Kasumi-1 (cell line): Measurements from ENCODE around the gene CASP8.
"Not testable (repeated sequence)": the region's sequence is repeated elsewhere in the genome, so short reads cannot be mapped to it uniquely, and the experiment has no call there.

Source experiments
- DNase-seq, 2 experiments: peaks; one replicate each; lab custom pipeline; 2025; lab: John Stamatoyannopoulos, UW

The CASP8 gene

DNA sequence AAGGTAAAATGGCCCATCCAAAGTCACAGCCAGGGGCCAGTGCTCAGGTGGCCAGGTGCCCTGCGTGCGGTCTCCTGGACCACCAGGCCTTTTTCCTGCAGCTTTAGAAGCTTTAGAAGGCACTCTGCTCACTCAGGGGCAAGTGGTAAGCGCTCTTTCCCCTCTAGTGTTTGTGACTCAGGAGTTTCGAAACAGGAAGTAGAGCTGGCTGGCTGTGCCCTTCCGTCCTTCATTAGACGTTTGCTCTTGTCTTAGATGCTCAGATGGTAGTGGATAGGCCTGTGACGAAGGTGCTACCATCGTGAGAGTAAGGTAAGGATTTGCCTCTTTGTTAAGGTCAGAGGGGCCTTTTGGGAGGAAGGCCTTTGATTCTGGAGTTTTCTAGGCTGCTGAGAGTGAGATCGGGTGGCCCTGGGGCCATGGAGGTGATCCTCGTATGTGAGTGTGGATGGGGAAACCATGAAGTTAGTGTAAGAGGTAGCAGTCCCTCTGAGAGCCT is at the start of gene CASP8:
Gene CASP8, plus strand, starts transcription at position 235 of the 499 bp plus-strand sequence. CDS start 5,951 bp downstream, outside the sequence.
- DNase-seq = peak; percentile 99

- no peak for DNase-seq
These were observed 44.4 kb upstream of the CASP8 start for GRCh38 chr2:201215963-201216362.

DNA sequence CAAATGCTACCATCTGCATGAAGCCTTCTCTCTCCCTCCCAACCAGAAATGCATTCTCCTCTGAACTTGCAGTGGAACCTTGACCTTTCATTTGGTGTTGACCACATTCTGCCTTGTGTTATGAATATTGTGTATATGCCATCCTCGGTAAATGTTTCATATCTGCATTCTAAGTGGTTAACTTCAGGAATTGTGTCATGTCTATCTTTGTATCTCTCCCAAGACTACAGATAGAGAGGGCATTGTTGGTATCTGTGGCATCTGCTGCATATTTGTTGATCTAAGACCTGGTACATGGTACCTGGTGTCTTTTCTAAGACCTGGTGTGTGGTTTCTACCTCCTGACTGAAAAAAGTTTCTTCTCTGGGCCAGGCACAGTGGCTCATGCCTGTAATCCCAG is 43.4 kb upstream of the CASP8 start:
- no peak for DNase-seq

GRCh38 chr2:201218780-201219179 is 41.6 kb upstream of the CASP8 start:
- no peak for DNase-seq

- DNase-seq = no peak
These were observed 40.8 kb upstream of the CASP8 start for GRCh38 chr2:201219328-201220096.

DNA sequence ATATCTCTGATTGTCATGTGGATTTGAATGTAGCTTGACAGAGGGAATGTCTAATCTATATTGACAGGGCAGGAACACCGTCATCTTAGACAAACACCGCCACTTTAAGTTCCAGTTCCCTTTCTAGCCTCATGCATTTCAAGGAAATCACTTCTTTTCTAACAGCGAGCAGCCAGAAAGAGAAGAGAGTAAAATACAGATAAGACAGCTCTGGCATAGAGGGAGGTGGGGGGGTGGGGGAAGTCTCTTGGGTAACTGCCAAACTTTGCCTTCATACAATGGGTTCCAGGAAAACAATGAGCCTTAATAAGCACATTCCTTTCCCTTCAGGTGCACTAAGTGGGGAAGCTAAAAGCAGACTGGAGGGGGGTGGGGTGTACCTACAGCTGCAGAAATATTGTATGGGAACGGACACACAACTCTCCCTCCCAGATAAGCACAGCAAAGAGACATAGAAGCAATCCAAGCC is 40.2 kb upstream of the CASP8 start:
- peak; percentile 18 to 20 for DNase-seq

DNA sequence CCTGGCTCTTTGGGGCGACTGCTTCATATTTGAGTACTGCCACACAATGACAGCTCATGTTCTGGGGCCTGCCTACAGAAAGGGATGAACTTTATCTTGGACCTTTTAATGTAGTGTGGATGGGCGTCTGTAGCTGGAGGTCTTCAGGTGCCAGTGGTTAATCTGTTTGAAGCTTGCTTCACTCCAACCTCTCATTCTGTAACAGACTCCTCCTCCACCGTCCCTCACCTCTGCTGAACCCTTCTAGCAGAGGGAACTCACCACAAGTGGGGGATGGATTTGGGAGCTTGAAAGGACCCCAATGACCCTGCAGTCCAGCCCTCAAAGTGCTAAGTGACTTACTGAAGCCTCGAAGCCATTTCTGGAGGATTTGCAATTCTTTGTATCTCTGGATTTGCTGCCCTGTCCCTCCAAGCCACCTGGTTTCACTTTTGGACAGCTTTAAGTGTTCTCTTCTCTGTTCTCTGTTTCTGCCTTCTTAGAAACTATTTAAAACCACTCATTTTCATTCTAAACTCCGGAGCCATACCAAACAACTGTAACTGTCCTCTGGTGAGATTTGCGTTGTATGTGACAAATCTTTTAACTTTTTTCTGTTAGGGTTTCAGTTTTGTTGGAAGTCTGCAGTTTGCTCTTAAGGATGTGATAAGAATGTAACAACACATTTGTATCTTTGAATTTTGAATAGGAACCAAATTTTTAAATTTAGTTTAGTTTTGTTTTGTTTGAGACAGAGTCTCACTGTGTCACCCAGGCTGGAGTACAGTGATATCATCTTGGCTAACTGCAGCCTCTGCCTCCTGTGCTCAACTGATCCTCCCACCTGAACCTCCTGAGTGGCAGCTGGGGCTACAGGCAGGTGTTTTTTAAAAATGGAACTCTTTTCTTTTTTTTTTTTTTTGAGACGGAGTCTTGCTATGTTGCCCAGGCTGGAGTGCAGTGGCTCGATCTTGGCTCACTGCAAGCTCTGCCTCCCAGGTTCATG is 37.0 kb upstream of the CASP8 start:
- DNase-seq = no peak

- DNase-seq = no peak
These were observed 31.9 kb upstream of the CASP8 start for GRCh38 chr2:201228271-201228911.

DNA sequence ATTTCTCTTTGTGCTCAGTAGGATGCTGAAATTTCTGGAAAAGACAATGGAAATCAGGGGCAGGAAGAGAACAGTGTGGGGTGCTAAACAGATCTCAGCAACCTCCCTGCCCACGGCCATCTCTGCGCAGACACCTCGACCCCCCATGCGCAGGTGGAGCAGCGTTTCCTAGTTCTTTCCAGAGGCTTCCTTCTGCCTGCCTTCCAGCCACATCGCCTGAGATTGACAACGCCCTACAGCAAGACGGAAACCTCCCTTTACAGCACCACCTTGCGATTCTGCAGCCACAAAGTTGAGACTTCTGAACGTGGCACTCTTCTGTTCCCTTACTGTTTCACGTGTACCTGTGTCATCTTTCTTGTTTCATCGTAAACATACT is 31.4 kb upstream of the CASP8 start:
- no peak for DNase-seq

- DNase-seq = peak; percentile 100
These were observed 28.4 kb upstream of the CASP8 start for GRCh38 chr2:201231781-201232466.

- no peak for DNase-seq
These were observed 27.9 kb upstream of the CASP8 start for GRCh38 chr2:201232467-201232815.

DNA sequence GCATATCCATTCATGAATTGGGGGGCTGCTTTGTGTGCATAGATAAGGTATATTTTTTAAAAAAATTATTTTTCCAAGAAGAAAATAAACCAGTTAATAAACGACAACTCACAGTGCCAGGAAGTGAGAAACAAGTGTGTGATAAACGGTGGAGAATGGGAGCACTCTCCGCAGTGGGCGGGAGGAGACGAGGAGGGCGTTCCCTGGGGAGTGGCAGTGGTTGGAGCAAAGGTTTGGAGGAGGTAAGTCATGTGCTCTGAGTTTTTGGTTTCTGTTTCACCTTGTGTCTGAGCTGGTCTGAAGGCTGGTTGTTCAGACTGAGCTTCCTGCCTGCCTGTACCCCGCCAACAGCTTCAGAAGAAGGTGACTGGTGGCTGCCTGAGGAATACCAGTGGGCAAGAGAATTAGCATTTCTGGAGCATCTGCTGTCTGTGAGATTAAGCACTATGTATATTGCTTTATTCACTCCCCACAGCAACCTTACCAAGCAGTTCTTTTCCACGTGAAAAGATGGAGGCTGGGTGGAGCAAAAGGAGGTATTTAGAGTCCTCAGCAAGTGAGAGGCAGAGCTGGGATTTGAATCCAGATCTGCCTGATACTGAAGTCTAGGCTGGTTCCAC is 27.0 kb upstream of the CASP8 start:
- peak; percentile 99 for DNase-seq

DNA sequence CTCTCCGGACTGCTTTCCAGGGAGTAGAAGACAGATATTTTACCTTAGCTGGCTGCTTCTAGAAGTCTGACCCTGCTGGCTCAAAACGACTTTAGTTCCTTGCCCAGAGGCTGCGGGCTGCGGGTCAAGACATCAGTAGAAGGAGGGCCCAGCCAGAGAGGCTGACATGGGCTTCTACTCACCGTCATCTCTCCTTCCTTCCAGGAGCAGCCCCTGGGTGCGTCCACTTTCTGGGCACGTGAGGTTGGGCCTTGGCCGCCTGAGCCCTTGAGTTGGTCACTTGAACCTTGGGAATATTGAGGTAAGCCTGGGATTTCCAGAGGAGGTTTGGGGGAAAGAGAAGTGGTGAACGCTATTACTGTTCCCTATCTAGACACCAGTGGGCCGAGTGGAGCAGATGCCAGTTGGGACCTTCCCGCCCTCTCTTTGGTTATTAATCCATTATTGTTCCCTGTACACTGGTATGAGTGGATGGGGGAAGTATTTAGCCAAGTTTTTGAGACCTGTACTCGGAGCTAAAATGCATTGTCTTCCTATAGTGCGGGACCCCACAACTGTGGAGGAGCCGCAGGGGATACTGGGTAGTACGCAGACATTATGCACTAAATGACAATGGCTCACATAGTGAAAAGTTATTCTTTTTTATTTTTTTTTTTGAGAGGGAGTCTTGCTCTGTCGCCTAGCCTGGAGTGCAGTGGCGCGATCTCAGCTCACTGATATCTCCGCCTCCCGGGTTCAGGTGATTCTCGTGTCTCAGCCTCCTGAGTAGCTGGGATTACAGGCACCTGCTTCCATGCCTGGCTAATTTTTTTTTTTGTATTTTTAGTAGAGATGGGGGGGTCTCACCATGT is 26.3 kb upstream of the CASP8 start:
- peak in 1 of 2 experiments; percentile 70 for DNase-seq

DNA sequence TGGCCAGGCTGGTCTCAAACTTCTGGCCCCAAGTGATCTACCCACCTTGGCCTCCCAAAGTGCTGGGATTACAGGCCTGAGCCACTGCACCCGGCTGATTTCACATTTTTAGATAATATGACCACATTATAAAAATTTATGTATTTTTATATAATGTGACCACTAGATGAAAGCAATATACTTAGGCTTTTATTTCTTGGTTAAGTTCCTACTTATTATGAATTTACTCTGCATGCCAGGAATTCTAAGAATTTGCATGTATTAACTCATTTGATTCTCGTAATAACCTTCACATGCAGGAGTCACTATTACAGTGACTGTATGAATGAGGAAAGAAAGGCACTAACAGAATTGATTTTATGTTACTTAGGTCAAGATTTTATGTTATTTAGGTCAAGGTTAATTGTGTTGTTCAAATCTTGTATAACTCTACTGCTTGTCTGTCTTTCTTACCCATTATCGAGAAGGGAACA is 25.6 kb upstream of the CASP8 start:
- no peak for DNase-seq

DNA sequence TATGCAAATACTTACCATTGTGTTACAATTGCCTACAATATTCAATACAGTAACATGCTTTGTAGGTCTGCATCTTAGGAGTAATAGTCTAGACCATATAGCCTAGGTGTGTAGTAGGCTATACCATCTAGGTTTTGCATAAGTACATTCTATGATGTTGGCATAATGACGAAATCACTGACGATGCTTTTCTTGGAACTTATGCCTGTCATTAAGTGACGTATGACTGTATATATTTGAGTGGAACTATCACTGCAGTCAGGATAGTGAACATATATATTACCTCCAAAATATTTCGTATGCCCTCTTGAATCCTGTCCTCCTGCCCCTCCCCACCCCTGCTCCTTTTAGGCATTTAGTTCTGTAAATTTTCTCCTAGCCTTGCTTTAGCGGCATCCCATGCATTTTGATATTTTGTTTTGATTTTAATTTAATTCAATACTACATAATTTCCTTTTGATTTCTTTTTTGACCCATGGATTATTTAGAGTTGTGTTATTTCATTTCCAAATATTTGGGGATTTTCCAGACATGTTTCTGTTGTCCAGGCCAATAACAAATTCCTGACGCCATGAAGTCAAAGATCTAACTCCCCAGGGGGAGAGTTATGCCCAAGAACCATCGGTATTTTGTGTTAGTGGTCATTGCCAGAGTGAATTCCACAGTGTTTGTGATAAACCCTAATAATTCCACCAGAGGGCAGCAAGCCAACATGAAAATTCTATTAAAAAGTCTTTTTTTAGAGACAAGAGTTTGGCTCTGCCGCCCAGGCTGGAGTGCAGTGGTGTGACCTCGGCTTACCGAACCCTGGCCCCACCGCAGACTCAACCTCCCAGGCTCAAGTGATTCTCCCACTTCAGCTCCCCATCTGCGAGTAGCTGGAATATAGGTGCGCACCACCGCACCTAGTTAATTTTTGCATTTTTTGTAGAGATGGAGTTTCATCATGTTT is 24.2 kb upstream of the CASP8 start:
- peak; percentile 87 to 93 for DNase-seq

DNA sequence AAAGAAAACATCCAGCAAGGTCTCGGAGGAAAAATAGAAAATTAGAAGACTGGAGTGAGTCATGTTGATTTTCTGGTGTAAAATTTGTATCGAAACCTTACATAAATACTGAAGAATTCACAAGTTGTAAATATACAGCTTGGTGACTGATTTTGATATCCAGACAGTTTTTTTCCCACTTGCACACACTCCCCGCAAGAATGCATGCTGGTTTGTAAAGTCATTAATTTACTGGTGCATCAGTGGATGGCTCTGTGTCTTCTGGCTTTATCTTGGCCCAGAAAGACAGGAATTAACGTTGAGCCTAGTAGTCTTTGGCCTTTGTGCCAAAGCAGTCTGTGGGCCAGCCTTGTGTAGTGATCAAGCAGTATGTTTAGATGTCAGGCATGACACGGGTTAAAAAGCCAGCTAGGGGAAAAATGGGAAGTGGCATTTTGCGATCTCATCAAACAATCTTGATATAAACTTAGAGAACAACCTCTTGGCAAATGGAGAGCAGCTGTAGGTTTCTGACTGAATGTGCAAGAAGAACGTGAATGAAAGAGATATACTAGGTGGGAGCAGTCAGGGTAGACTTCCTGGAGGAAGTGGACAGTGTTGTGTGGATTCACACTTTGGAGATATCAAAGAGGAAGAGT is 22.7 kb upstream of the CASP8 start:
- DNase-seq = peak; percentile 31 to 51

DNA sequence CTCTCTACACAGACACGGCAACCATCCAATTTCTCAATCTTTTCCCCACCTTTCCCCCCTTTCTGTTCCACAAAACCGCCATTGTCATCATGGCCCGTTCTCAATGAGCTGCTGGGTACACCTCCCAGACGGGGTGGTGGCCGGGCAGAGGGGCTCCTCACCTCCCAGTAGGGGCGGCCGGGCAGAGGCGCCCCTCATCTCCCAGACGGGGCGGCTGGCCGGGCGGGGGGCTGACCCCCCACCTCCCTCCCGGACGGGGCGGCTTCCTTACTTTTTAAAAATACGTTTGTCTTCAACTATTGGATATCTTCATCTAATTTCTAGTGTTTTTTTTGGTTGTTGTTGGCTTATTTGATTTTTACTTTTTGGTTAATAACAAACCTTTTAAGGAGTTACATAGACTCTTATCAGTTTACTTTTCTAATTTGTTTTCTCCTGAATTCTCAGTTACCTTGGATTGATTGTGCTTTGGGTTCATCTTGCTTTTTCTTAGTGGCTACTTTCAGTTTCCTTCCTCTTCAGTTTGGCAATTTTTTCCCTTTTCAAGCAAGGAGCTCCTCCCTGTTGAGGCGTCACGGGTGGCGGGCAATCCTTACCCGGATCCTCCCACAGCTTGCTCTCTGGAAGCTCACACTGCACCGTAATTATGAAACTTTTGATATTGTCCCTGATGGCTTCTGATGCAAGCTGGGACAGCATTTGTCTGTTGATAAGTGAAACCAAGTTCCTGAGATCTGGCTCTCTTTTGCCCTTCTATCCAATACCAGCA is 21.0 kb upstream of the CASP8 start:
- DNase-seq = not testable (repeated sequence)
